ENCODE data around the gene SPA17.

- no peak for TF ChIP-seq CTCF (IDR thresholded peaks at IDR 0.05; ENCODE audit: borderline replicate concordance, extremely low read depth, low read length, poor library complexity, severe bottlenecking)
- TF ChIP-seq EZH2 (IDR thresholded peaks at IDR 0.05; ENCODE audit: borderline replicate concordance, low read depth, low read length, severe bottlenecking) = no peak
Observed at GRCh38 chr11:124656774-124657630, 16.7 kb upstream of the SPA17 start.
